Stimulated activated CD4-positive, alpha-beta T cell treated with anti-CD3 and anti-CD28 coated beads, Interleukin-4, amount 100 ng/mL, for 4 hours (primary cell): Measurements from ENCODE around the gene TMEM87B.
"Not testable (repeated sequence)": the region's sequence is repeated elsewhere in the genome, so short reads cannot be mapped to it uniquely, and the experiment has no call there.

Source experiments
- DNase-seq, 2 experiments: peaks; one replicate each; pipeline ENCODE4 v3.0.0-alpha.2; 2020

Gene TMEM87B

DNA sequence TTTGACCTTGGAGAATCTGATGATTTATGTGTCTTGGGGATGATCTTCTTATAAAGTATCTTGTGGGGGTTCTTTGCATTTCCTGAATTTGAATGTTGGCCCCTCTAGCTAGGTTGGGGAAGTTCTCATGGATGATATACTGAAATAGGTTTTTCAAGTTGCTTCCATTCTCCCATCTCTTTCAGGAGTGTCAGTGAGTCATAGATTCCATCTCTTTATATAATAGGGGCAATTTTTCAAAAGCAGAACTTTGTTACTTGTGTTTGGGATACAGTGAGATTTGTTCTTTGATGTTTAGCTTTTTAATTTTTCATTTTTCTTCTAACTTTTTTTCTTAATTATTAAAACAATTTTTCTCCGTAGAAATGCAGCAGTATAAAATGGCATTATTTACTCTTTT lies 19.4 kb downstream of the TMEM87B start:
- DNase-seq: no peak

DNA sequence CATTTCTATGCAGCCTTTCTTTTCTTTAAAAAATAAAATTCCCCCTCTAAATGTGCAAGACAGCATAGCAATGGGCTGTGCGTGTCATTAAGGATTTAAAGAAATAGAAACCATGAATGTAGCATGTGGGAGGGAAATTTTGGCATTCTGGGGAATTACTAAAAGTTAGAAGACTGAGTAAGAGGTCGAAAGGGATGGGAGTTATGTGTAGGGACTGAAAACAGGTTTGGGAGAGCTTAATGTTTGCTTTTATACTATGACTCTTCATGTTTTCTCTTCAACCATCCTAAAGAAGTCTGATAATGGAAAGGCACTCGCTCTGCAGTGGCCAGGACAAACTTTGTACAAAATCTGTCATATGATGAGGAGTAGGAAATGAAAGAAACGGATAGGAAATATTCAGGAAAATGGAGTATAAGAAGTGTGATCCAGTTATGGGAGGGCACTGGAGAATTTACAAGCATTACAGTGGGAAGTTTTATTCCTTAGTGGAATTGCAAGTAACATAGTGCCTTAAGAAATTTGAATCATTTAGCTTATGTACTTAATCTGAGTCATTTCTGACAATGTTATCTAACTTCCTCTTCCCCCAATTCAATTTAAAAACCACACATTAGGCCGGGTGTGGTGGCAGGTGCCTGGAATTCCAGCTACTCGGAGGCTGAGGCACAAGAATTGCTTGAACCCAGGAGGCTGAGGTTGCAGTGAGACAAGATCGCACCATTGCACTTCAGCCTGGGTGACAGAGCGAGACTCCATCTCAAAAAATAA lies 20.6 kb downstream of the TMEM87B start:
- no peak for DNase-seq

DNA sequence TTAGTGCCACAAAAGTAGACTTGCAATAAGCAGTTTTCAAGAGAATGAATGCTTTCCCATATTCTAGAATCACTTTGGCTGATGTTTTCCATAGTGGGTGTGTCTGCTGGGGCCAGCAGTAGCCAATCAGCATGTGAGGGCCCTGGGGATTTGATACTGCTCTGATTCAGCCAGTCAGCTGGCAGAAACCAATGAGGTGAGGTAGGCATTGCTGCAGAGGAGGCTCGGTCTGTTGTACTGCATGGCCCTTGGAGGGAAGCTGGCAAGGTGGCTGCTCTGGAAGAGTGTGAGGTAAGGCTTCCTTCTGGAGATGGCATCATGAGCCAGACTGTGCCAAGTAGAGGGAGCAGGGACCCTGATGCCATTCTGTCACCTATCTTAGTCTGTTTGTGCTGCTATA lies 22.7 kb downstream of the TMEM87B start:
- DNase-seq: no peak

DNA sequence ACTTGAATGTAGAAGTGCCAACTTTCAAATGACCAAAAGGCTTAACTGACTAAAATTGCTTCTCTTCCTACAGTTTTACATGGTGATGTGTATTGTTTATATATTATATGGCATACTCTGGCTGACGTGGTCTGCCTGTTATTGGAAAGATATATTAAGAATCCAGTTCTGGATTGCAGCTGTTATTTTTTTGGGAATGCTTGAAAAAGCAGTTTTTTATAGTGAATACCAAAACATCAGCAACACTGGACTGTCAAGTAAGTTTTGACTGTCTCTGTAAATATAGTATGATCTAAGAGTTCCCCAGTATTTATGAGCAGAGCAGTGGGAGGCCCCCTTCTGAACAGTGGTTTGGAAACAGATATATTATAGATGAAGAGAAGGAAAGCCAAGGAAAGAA lies 26.2 kb downstream of the TMEM87B start:
- no peak for DNase-seq

DNA sequence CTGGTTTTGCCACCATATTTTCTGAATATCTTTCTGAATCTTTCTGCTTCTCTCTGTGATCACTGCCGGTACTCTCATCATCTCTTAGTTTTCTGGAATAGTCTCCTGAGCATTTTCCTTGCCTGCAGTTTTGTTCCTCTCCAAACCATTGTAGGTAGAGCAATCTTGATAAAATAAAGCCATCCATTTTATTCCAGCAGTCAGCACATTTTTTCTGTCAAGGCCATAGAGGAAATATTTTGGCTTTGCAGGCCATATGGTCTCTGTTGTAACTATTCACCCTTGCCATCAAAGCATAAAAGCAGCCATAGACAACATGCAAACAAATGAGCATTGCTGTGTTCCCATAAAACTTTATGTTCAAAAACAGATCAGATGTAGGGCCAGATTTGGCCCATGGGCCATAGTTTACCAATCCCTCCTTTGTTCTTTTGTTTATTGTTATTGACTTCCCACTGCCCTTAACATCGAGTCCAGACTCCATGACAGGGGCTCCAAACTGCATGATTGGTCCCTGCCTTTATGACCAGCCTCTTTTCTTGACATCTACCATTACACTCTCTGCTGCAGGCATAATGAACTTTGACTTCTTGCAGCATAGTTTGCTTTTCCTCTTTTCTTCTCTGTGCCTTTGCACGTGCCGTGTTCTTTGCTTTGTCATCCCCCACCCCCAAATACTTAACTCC lies 29.8 kb downstream of the TMEM87B start:
- no peak for DNase-seq

DNA sequence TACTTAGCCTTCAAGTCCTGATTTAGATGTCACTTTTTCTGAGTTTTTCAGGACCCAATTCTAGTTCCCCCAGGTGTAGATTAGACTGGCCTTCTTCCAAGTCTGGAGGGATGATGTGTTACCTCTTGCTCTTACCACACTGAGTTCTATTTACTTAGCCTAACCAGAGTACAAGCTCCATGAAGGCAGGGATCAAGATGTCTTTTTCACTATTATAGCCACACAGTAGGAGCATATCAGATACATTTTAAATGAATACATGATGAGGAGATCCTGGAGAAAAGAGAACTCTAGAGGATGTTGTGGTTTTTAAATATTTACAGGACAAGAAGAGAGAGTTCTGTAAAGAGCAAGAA lies 30.3 kb downstream of the TMEM87B start:
- DNase-seq: no peak

DNA sequence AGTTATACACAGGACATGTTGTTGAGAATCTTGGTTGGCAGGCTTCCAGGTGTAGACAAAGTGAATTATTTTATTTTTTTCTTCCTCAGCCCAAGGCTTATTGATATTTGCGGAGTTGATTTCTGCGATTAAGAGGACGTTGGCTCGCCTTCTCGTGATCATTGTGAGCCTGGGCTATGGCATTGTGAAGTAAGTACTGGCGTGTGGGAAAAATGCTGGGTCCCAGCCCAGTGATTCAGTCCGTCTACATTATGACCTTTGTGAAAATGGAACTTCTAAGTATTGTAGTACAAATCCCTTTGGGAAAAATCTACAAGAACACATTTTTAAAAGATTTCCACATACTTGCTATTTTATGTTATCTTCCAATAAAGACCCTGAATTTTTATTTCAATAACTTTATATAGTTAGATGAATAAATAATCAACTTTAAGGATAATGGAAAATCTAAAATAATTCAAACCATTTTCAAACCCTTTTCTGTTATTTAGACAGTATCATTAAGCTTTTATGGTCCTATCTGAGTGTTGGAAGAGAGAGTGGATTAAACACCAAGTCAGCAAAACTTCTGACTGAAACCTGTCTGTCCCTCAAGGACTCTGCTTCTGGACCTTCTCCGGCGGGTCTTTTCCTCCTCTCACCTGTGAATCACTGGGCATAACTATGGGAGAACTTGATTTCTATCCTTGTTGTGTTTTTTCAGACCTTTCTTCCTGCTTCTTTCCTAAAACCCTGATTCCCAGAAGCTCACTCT lies 31.0 kb downstream of the TMEM87B start:
- DNase-seq: no peak

DNA sequence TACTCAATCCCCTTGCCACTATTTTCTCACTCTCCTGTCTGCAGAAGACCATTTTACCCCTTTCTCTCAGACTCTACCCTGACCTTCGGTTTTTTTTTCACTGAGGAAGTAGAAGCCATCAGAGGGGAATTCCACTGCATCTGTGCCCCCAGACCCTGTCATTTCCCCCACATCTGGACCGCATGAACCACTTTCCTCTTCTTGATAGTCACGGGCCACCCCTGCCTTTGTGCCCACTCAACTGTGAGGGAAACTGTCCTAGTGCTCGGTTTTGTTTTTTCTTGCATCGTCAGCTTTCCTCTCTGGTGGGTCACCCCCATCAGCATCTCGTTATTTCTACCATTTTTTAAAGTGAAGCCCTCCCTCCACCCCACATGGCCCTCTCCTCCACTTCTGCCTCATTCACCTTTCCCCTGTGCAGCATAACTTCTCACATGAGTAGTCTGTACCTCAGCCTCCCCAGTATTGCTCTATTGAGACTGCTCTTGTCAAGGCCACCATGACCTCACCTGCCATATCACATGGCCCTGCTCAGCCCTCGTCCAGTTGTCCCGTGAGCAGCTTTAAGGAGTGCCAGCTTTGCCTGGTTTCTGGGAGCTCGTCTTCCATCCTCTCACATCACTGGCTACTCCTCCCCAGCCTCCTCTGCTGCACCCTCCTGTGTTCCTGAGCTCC lies 32.4 kb downstream of the TMEM87B start:
- no peak for DNase-seq

DNA sequence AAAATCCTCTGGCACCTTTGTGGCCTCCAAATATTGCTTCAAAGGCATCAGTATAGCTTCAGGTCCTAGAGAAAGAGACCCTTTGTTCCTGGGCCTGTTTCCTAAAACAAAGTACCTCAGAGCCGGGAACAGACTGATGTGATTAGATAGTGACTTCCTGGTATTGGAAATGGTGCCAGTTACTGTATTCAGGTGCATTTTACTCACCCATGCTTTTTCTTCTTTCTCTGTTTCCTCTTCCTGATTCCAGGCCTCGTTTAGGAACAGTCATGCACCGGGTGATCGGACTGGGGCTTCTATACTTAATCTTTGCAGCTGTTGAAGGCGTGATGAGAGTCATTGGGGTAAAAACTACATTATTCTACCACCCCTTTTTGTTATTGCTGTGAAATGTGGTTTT lies 34.3 kb downstream of the TMEM87B start:
- no peak for DNase-seq

DNA sequence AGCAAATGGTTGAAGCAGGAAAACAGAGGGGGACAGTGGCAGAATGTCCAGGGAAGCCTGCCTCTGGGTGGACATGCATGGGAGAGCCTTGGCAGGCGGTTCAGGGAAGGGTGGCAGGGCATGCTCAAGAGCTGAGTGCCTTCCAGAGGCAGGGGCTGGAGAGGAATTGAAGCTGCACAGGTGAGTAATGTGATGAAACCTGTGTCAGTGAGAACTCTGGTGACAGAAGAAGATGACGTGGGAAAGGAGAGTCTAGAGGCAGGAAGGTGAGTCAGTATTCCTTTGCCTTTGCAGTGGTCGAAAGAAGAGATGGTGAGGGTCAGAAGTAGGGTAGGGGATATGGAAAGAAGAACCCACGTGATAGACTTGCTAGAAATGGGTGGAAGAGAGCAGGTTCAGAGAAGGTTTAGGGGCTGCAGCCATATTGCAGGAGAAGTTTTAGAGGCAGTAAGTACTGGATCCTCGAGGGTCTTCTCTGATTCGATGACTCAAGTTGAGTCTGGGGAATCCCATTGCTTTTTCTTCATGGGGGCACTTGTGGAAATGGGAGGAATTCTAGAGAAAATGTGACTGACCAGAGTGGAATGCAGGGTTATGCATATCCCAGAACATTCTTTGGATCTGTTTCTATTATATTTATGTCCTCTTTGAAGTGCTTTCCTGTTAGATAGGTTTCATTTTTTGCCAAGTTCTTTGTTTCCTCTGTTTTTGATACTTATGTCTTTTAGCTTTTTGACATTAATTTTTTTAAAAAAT lies 37.4 kb downstream of the TMEM87B start:
- no peak for DNase-seq

DNA sequence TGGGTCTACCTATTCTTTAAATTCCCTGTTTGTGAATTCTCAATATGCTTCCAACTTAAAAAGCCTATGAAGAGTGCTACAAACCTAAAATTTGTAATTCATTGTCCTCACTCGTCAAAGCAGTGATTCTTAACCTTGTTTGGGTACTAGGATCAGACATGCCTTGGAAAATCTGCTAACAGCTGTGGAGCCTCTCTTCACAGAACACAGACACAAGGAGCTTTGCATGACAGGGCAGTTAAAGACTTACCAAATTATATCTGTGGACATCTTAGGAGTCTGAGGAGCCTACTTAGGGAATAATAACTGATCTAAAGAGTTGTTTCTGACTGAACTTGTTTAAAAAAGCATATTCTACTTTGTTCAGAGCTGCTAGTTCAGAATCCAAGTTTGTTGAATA lies 38.1 kb downstream of the TMEM87B start:
- DNase-seq: no peak

DNA sequence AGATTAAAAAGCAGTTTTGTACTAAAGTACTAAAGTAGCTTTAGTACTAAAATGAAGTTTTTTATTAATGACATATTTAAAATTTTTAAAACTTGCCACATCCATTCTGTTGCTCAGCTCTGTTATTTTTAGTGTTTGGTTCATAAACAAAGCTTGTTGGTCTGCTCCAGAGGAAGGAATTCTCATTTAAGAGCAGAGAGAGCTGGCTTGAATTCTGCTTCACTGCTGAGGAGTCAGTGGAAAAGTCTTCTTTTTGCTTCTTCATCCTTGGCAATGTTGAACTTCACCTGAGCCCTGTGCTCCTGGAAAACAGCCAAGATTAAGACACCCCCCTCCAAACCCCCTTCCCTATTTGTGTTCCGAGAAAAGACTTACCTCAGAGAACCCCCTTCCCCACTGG lies 40.6 kb downstream of the TMEM87B start:
- no peak for DNase-seq

DNA sequence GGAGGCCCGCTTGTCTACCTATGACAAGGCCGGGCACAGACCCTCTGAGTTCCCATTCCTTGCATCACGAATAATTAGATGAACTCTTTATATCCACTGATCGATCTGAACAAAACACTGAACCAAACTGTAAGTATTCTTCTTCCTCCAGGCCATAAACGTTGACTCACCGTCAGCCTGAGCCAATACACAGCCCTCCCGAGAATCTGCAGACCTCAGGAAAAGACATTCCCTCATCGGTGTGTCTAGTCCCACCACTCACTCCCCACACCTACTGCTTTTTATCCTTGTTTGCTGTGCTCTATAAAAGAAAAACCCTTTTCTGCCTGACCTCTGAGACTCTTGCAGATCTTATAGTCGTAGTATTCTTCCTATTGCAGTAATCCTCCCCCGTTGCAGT lies 41.0 kb downstream of the TMEM87B start:
- DNase-seq: no peak

DNA sequence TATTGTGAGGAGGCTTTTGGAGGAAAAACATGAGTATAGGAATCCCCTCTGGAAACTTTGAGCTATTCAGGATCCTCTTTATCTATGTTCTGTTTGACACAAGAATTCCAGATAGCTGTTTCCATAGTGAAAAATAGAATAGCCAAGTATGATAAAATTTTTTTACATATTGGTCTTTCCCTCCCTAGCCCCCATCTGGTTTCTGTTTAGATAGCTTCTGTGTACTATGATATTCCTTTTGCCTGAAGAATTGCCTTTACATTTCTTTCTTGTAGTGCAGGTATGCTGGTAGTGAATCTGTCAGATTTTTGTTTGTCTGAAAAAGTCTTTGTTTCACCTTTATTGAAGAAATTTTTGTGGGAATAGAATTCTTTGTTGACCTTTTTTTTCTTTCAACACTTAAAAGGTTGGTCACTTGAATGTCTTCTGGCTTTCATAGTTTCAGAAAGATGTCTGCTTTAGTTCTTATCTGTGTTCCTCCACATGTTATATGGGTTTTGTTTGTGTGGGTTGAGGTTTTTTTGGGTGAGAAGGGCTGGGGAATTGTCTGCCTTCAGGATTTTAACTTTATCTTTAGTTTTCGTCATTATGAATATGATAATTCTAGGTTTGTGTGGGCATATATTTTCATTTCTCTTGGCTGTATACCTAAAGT lies 53.2 kb downstream of the TMEM87B start:
- DNase-seq: no peak

DNA sequence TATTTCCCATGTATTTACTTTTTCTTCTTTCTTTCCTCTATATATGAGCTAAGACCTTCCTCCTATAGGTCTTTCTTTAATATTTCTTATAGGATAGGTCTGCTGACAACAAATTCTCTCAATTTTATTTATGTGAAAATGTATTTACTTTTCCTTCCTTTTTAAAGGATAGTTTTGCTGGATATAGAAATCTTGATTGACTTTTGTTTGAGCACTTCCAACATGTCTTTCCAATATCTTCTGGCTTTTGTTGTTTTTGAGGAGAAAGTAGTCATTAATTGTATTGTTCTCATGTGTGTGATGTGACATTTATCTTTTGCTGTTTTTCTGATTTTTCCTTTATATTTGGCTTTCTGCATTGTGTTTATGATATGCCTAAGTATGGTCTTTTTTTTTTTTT lies 54.2 kb downstream of the TMEM87B start:
- DNase-seq: no peak

DNA sequence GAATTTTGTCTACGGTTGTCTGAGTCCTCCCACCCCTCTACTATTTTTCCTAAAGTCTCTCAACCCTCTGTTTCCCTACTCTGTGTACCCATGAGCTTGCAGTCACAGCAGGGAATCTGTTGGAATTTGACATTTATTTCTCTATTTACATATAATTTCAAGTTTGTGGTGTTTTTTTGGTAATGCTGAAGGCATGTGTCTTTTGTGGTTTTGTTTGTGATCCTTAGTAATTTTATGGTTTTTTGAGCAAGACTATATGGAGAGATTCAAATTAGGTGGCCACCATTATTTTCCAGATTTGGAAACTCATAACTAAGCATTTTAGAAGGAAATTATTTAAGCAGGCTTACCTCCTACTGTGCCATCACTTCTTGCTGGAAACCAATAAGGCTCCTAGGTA lies 55.9 kb downstream of the TMEM87B start:
- no peak for DNase-seq

DNA sequence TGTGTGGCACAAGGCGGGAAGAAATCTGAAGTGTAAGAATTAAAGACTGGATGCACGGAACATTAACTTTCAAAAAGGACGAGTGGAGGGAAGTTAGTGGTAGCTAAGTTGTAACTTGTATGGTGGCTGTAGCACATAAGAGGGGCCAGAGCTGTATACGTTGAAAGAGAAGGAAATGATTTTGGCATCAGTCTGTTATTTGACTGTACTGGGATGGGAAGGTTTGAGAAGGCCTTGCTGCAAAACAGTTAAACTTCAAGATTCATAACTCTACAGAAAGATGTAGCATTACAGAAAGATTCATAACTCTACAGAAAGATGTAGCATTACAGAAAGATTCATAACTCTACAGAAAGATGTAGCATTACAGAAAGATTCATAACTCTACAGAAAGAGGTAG lies 58.3 kb downstream of the TMEM87B start:
- DNase-seq: not testable (repeated sequence)

DNA sequence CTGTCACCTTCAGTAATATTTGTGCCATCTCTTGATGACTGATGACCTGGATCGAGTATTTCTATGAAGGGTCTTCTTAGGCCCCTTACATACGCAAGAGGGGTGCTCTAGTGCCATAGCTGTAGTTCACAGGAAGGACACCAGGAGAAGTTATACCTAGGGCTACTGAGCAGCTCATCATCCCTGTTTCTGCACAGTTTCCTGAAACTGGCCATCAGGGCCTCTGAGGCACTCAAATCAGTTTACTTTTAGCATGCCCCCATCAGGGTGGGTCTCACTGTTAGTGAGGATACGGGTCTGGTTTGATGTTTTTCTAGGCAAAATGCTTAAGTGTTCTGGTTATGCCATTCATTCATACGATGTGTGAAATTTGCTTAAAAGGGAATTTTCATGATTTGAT lies 63.1 kb downstream of the TMEM87B start:
- DNase-seq: no peak

DNA sequence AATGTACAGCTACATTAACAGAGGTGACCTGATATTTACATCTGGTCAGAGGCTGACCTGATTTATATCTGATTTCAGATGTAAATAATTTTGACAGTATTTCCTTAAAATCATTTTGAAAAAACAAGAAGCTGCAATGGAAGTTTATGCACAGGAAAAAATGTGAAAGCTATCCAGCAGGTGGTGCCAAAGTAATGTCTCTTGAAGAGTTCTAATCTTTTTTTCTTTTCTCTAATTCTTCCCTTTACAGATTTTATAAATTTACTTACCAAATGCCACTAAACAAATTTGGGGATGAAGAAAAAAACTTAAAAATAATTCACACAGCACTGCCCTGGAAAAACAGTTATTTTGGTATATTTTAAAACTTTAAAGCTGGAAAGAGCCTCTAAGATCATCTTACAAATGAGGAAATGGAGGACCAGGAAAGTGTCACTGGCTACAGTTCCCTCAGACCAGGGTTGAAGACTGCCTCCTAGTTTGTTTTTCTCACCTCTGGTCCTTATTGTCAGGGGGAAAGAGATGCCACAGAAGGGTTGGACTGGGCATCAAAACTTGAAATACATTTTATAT lies 66.7 kb downstream of the TMEM87B start:
- peak; percentile 20 to 34 for DNase-seq

DNA sequence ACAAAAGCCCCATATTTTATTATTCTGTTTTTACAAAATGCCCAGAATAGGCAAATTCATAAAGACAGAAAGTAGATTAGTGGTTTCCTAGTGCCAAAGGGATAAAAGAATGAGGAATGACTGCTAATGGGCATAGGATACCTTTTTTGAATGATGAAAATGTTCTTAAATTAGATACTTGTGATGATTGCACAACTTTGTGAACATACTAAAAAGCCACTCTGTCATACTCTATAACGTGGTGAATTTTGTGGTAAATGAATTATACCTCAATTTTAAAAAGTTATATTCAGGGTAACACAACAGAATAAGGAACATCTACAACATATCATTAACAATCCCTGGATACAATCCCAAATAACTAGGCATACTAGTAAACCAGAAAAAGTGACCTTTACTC lies 74.0 kb downstream of the TMEM87B start:
- DNase-seq: no peak

DNA sequence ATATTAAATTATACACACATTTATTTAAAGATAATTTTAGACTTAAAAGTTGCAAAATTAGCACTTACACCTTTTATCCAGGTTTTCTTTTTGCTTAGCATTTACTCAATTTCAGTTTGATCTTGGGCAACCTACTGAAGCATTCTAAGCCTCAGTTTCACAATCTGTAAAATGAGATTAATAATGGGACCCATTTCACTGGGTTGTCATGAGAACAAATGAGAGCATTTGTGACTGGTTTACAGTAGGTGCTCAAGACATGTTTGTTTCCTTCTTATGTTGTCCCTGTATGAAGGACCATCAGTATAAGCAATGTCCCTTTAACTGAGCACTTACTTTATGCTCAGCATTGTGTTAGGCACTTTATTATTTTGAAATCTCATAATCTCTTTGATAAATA lies 78.3 kb downstream of the TMEM87B start:
- no peak for DNase-seq

DNA sequence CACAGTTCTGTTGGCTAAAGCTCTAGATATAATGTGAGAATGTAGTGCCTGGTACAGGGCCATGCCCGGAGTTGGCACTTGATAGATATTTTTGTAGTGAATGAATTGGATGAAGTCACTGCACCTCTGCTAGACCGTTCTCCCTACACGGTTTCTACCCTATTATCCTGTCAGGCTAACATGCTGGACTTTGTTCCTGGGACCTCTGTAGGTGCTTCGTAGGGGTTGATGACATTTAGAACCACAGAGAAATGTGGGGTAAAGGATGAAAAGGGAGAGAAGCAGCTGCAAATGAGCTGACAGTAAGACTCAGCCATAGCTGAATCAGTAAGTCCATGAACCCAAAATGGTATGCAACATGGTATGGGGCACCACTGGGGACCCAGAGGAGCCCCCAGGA lies 79.1 kb downstream of the TMEM87B start:
- DNase-seq: no peak
